GM21737 (cell line): ENCODE data around the gene CDHR3.
"Not testable (repeated sequence)": the region's sequence is repeated elsewhere in the genome, so short reads cannot be mapped to it uniquely, and the experiment has no call there.

ENCODE experiments used
- ATAC-seq: cut with Tn5 transposase; IDR thresholded peaks from one replicate; pipeline ENCODE4 v1.9.1; 2021; ENCODE audit warnings: mild to moderate bottlenecking, moderate library complexity; ENCODE audit not compliant: unreplicated experiment

CDHR3 gene

GRCh38 chr7:105962353-105962752 lies 711 bp upstream of the CDHR3 start:
- no peak for ATAC-seq

GRCh38 chr7:105971845-105972244 lies 8.8 kb downstream of the CDHR3 start:
- no peak for ATAC-seq

GRCh38 chr7:105972276-105972675 lies 9.2 kb downstream of the CDHR3 start:
- no peak for ATAC-seq

GRCh38 chr7:105974471-105974870 lies 11.4 kb downstream of the CDHR3 start:
- ATAC-seq: no peak

GRCh38 chr7:105975770-105976417 lies 12.8 kb downstream of the CDHR3 start:
- ATAC-seq: no peak

- ATAC-seq: no peak
These were observed 13.8 kb downstream of the CDHR3 start for GRCh38 chr7:105976868-105977267.

GRCh38 chr7:105978035-105978434 lies 15.0 kb downstream of the CDHR3 start:
- ATAC-seq: no peak

- ATAC-seq: no peak
These were observed 15.9 kb downstream of the CDHR3 start for GRCh38 chr7:105978974-105979373.

- no peak for ATAC-seq
These were observed 16.3 kb downstream of the CDHR3 start for GRCh38 chr7:105979405-105979804.

- ATAC-seq: no peak
These were observed 17.8 kb downstream of the CDHR3 start for GRCh38 chr7:105980645-105981396.

- no peak for ATAC-seq
These were observed 19.3 kb downstream of the CDHR3 start for GRCh38 chr7:105982388-105982787.

GRCh38 chr7:105984808-105985207 lies 21.7 kb downstream of the CDHR3 start:
- not testable (repeated sequence) for ATAC-seq

GRCh38 chr7:105985229-105985628 lies 22.2 kb downstream of the CDHR3 start:
- ATAC-seq: no peak

GRCh38 chr7:105985672-105986215 lies 22.7 kb downstream of the CDHR3 start:
- no peak for ATAC-seq

- no peak for ATAC-seq
These were observed 24.0 kb downstream of the CDHR3 start for GRCh38 chr7:105987046-105987445.

- no peak for ATAC-seq
These were observed 25.2 kb downstream of the CDHR3 start for GRCh38 chr7:105988276-105988675.

- ATAC-seq: no peak
These were observed 26.1 kb downstream of the CDHR3 start for GRCh38 chr7:105989191-105989590.

- ATAC-seq: no peak
These were observed 26.6 kb downstream of the CDHR3 start for GRCh38 chr7:105989686-105990085.

GRCh38 chr7:105990141-105990540 lies 27.1 kb downstream of the CDHR3 start:
- ATAC-seq: no peak

GRCh38 chr7:105990727-105991453 lies 27.8 kb downstream of the CDHR3 start:
- no peak for ATAC-seq

- ATAC-seq: no peak
These were observed 29.8 kb downstream of the CDHR3 start for GRCh38 chr7:105992905-105993304.
